Smooth muscle cell (in vitro differentiated cells): ENCODE data around the gene FNTB. TPM values are rescaled to one million over a fixed set of nuclear protein-coding genes. Genes with fewer than 3 reads are reported as not detected.

ENCODE experiments used
- DNase-seq: peaks from one replicate; lab custom pipeline; 2025; ENCODE audit not compliant: unreplicated experiment; lab: John Stamatoyannopoulos, UW
- H2AFZ ChIP-seq: fragments of 200-600 bp; sonication (generic); 2 replicates; pipeline ENCODE4 v1.6.0; 2016; ENCODE audit warnings: antibody characterized with exemption, low read depth, mild to moderate bottlenecking
- H3F3A ChIP-seq: fragments of 200-600 bp; sonication (generic); 2 replicates; pipeline ENCODE4 v1.6.0; 2017; ENCODE audit warnings: antibody characterized with exemption, low read depth
- H3K27ac ChIP-seq: fragments of 200-600 bp; sonication (generic); 2 replicates; pipeline ENCODE4 v1.5.1; 2016; ENCODE audit warnings: low read depth, mild to moderate bottlenecking
- H3K27me3 ChIP-seq: fragments of 200-600 bp; sonication (generic); 2 replicates; pipeline ENCODE4 v1.6.1; 2016; ENCODE audit warnings: low read depth, mild to moderate bottlenecking
- H3K36me3 ChIP-seq: fragments of 200-600 bp; sonication (generic); 2 replicates; pipeline ENCODE4 v1.5.1; 2016; ENCODE audit warnings: low read depth
- H3K4me1 ChIP-seq: fragments of 200-600 bp; sonication (generic); 2 replicates; pipeline ENCODE4 v1.5.1; 2016; ENCODE audit warnings: low read depth
- H3K4me2 ChIP-seq: fragments of 200-600 bp; sonication (generic); 2 replicates; pipeline ENCODE4 v1.6.0; 2016; ENCODE audit warnings: mild to moderate bottlenecking
- H3K4me3 ChIP-seq: fragments of 200-600 bp; sonication (generic); 2 replicates; pipeline ENCODE4 v1.5.1; 2016; ENCODE audit warnings: mild to moderate bottlenecking
- H3K79me2 ChIP-seq: fragments of 200-600 bp; sonication (generic); 2 replicates; pipeline ENCODE4 v1.6.0; 2016; ENCODE audit warnings: low read depth, mild to moderate bottlenecking
- H3K9ac ChIP-seq: fragments of 200-600 bp; sonication (generic); 2 replicates; pipeline ENCODE4 v1.6.0; 2016; ENCODE audit warnings: low read depth
- H3K9me3 ChIP-seq: fragments of 200-600 bp; sonication (generic); replicated peaks from 2 replicates; pipeline ENCODE4 v1.5.1; 2016; ENCODE audit warnings: low read depth
- H4K20me1 ChIP-seq: fragments of 200-600 bp; sonication (generic); 2 replicates; pipeline ENCODE4 v1.6.0; 2016; ENCODE audit warnings: low read depth
- CTCF ChIP-seq: fragments of 200-600 bp; sonication (generic); IDR thresholded peaks from 2 replicates; pipeline ENCODE4 v1.5.1; 2017; ENCODE audit warnings: borderline replicate concordance, mild to moderate bottlenecking, antibody characterized with exemption; ENCODE audit not compliant: insufficient read depth, poor library complexity, severe bottlenecking
- WGBS: methylation state at CpG from one replicate; pipeline ENCODE4 v1.1.7; 2016; ENCODE audit warnings: low lambda C conversion rate; 5-methylcytosine and 5-hydroxymethylcytosine counted together
- polyA plus RNA-seq: library from polyadenylated mRNA; unstranded; fragments of >200 nt; fragmentation: Nextera tagmentation; extraction: Ambion mirVana; gene quantifications from 2 replicates; pipeline ENCODE4 v1.2.1, GENCODE V29; 2016
- total RNA-seq: library from RNA; depleted of rRNA; stranded (reverse); fragments of >200 nt; gene quantifications from 2 replicates; pipeline ENCODE4 v1.2.3, GENCODE V29; 2014

Gene FNTB
- total and polyA plus RNA-seq, 2 experiments from 2014 or later: 9.3 to 16.3 TPM

- H3K9ac ChIP-seq: no peak overlapping the region
- no peaks in the 10 kb centered on the region for H3K27me3 ChIP-seq
- TF ChIP-seq CTCF: no peak
- no peak overlapping the region for H3K4me2 ChIP-seq
- no peaks in the 10 kb centered on the region for H3K9me3 ChIP-seq
- no peak overlapping the region for H3K27ac ChIP-seq
- H4K20me1 ChIP-seq: no peaks in the 10 kb centered on the region
- 100% methylated on average over 1 of the region's 1 CpG for whole genome bisulfite sequencing
- H2AFZ ChIP-seq: no peak overlapping the region
- H3K4me3 ChIP-seq: no peak overlapping the region
- no peaks in the 10 kb centered on the region for H3K79me2 ChIP-seq
- no peaks in the 10 kb centered on the region for H3F3A ChIP-seq
- peaks cover 3% of the 10 kb centered on the region for H3K36me3 ChIP-seq
- DNase-seq: no peak
- H3K4me1 ChIP-seq: no peaks in the 10 kb centered on the region
Measured at GRCh38 chr14:65007202-65007601, 20.5 kb downstream of the FNTB start.

- Histone ChIP-seq H3K27ac (no peak overlapping the region), H3K4me2 (no peak overlapping the region), H3K36me3 (peaks cover 4% of the 10 kb centered on the region), H3K27me3 (no peaks in the 10 kb centered on the region), H3K9me3 (no peaks in the 10 kb centered on the region), H3F3A (no peaks in the 10 kb centered on the region), H2AFZ (no peak overlapping the region), H3K4me1 (no peaks in the 10 kb centered on the region), H3K4me3 (no peak overlapping the region), H3K79me2 (no peaks in the 10 kb centered on the region), H3K9ac (no peak overlapping the region), H4K20me1 (no peaks in the 10 kb centered on the region)
- no peak for TF ChIP-seq CTCF
- WGBS: 95% methylated on average over 5 of the region's 5 CpGs
- no peak for DNase-seq
Measured at GRCh38 chr14:65010211-65010931, 23.7 kb downstream of the FNTB start.

- no peaks in the 10 kb centered on the region for H3F3A ChIP-seq
- H3K27me3 ChIP-seq: no peaks in the 10 kb centered on the region
- no peaks in the 10 kb centered on the region for H4K20me1 ChIP-seq
- no peak overlapping the region for H3K27ac ChIP-seq
- H3K4me2 ChIP-seq: no peak overlapping the region
- H3K9ac ChIP-seq: no peak overlapping the region
- H3K36me3 ChIP-seq: peaks cover 4% of the 10 kb centered on the region
- no peaks in the 10 kb centered on the region for H3K4me1 ChIP-seq
- no peaks in the 10 kb centered on the region for H3K79me2 ChIP-seq
- no peaks in the 10 kb centered on the region for H3K9me3 ChIP-seq
- no peak overlapping the region for H3K4me3 ChIP-seq
- no peak overlapping the region for H2AFZ ChIP-seq
- TF ChIP-seq CTCF: no peak
- WGBS: 90% methylated on average over 10 of the region's 10 CpGs
- DNase-seq: no peak
Measured at GRCh38 chr14:65011538-65011937, 24.8 kb downstream of the FNTB start.

GRCh38 chr14:65012353-65012752 is 25.7 kb downstream of the FNTB start:
- Histone ChIP-seq H3K9ac (no peak overlapping the region), H3K27me3 (no peaks in the 10 kb centered on the region), H3K4me2 (no peak overlapping the region), H3F3A (no peaks in the 10 kb centered on the region), H3K4me3 (no peak overlapping the region), H2AFZ (no peak overlapping the region), H3K36me3 (peaks cover 4% of the 10 kb centered on the region), H3K4me1 (no peaks in the 10 kb centered on the region), H3K9me3 (no peaks in the 10 kb centered on the region), H4K20me1 (no peaks in the 10 kb centered on the region), H3K79me2 (no peaks in the 10 kb centered on the region), H3K27ac (no peak overlapping the region)
- TF ChIP-seq CTCF: no peak
- WGBS: 94% methylated on average over 4 of the region's 4 CpGs
- no peak for DNase-seq
